Activated T-cell treated with anti-CD3 and anti-CD28 coated beads, Interleukin-2, amount 50 U/mL, for 72 hours (primary cell): ENCODE measurements around the gene TRANK1. TPM values are rescaled to one million over a fixed set of nuclear protein-coding genes. Genes with fewer than 3 reads are reported as not detected.
A peak's percentile ranks its signal among the peaks of the same experiment; 100 is the strongest.
"Not testable (repeated sequence)": the region's sequence is repeated elsewhere in the genome, so short reads cannot be mapped to it uniquely, and the experiment has no call there.

Experiments
- ATAC-seq, 2 donors: fragments of 150-1000 bp; cut with Tn5 transposase; replicated peaks in 1 of 2; 2 replicates each; pipeline ENCODE4 v1.10.0; 2021; ENCODE audit warnings: moderate library complexity in 2 of 2, mild to moderate bottlenecking in 1 of 2
- DNase-seq, 2 donors: peaks; one replicate each; pipeline ENCODE4 v3.0.0; 2021 to 2022; ENCODE audit warnings: mixed read lengths in 1 of 2
- H3K27ac Mint-ChIP-seq: one replicate; pipeline ENCODE4 v1.8.0; 2022; ENCODE audit warnings: mild to moderate bottlenecking, moderate library complexity, mixed read lengths
- H3K27me3 Mint-ChIP-seq: one replicate; pipeline ENCODE4 v1.8.0; 2022; ENCODE audit warnings: low read depth, mixed read lengths
- H3K36me3 Mint-ChIP-seq, 2 donors: one replicate each; pipeline ENCODE4 v1.8.0; 2022; ENCODE audit warnings: mixed read lengths in 2 of 2, mild to moderate bottlenecking in 1 of 2; ENCODE audit not compliant: insufficient read depth in 2 of 2
- H3K4me1 Mint-ChIP-seq: one replicate; pipeline ENCODE4 v1.8.0; 2022; ENCODE audit warnings: low read depth, mixed read lengths
- H3K4me3 Mint-ChIP-seq, 2 donors: one replicate each; pipeline ENCODE4 v1.8.0; 2022; ENCODE audit warnings: mild to moderate bottlenecking in 2 of 2, mixed read lengths in 2 of 2, moderate library complexity in 2 of 2
- H3K9me3 Mint-ChIP-seq, 2 donors: one replicate each; pipeline ENCODE4 v1.8.0; 2022; ENCODE audit warnings: mixed read lengths in 2 of 2
- total RNA-seq, 2 donors: library from RNA; stranded (reverse); gene quantifications; one replicate each; pipeline ENCODE4 v1.2.3, GENCODE V29; 2022

The TRANK1 gene
- total RNA-seq, 2 donors from 2014 or later: 19.1 to 25.8 TPM

- not testable (repeated sequence) for DNase-seq, H3K27ac Mint-ChIP-seq, H3K27me3 Mint-ChIP-seq, H3K9me3 Mint-ChIP-seq, H3K36me3 Mint-ChIP-seq, H3K4me3 Mint-ChIP-seq, ATAC-seq
- H3K4me1 Mint-ChIP-seq: peaks cover 36% of the 10 kb centered on the region
These were observed 53.8 kb downstream of the TRANK1 start for GRCh38 chr3:36891097-36891496.

DNA sequence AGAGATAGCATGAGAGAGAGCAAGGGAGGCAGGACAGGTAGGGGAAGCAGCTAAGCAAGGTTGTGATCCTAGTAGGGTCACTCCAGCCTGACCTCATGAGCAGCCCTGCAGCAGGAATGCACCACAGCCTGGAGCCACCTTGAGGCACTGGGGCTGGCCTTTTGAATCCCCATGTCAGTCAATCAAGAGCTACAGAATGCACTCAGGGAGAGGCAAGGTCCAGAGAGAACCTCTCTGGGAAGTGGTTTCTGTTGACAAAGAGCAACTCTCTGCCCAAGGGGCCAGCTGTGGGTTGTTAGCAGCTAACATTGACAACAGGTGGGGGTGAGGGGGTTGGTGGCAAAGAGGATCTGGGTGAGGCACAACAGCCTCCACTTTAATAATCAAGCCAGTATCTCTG, 54.6 kb downstream of the TRANK1 start:
- peaks cover 29% of the 10 kb centered on the region for H3K4me1 Mint-ChIP-seq
- H3K4me3 Mint-ChIP-seq: no peak overlapping the region
- peaks cover 2 to 3% of the 10 kb centered on the region in 2 donors for H3K36me3 Mint-ChIP-seq
- ATAC-seq: no peak
- no peak overlapping the region for H3K27ac Mint-ChIP-seq
- no peak for DNase-seq
- no peaks in the 10 kb centered on the region for H3K9me3 Mint-ChIP-seq
- H3K27me3 Mint-ChIP-seq: no peaks in the 10 kb centered on the region

DNA sequence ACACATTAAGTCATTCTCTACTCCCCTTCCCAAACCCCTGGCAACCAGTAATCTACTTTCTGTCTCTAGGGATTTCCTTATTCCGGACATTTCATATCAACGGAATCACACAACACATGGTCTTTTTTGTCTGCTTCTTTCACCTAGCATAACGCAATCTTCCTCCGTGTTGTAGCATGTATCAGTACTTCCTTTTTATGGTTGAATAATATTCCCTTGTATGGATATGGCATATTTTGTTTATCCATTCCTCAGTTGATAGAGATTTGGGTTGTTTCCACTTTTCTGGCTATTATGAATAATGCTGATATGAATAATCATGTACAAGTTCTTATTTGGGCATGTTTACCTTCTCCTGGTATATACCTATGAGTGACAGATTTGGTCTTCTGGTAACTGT, 63.1 kb downstream of the TRANK1 start:
- H3K9me3 Mint-ChIP-seq: no peaks in the 10 kb centered on the region
- H3K27me3 Mint-ChIP-seq: no peaks in the 10 kb centered on the region
- peaks cover 15% of the 10 kb centered on the region for H3K4me1 Mint-ChIP-seq
- H3K4me3 Mint-ChIP-seq: no peak overlapping the region
- ATAC-seq: no peak
- H3K27ac Mint-ChIP-seq: no peak overlapping the region
- DNase-seq: no peak
- H3K36me3 Mint-ChIP-seq: no peaks in the 10 kb centered on the region

GRCh38 chr3:36879842-36880241, 65.0 kb downstream of the TRANK1 start:
- H3K4me3 Mint-ChIP-seq: not testable (repeated sequence)

DNA sequence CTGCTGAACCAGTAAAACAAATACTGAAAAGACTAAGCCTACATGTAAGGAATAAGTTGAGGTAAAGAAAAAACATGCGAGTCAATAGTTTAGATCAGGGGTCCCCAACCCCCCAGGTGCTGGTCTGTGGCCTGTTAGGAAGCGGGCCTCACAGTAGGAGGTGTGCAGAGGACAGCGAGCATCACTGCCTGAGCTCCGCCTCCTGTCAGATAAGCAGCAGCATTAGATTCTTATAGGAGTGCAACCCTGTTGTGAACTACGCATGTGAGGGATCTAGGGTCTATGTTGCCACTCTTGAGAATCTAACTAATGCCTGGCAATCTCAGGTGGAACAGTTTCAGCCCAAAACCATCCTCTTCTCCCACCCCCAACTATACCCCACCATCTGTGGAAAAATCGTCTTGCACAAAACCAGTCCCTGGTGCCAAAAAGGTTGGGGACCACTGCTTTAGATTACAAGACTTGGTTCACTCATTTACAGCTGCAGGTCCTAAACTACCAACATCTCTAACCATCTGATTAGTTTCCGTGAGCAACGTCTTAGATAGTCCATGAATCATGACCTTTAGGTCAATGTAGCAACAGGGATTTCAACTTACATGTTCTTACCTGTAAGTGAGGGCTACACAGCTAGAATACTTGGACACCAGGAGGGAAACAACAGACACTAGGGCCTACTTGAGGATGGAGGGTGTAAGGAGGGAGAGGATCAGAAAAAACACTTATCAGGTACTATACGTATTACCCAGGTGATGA, 66.7 kb downstream of the TRANK1 start:
- no peaks in the 10 kb centered on the region for H3K27me3 Mint-ChIP-seq
- H3K4me1 Mint-ChIP-seq: peaks cover 25% of the 10 kb centered on the region
- H3K9me3 Mint-ChIP-seq: no peaks in the 10 kb centered on the region
- H3K27ac Mint-ChIP-seq: no peak overlapping the region
- ATAC-seq: no peak
- no peak overlapping the region for H3K4me3 Mint-ChIP-seq
- no peak for DNase-seq
- no peaks in the 10 kb centered on the region for H3K36me3 Mint-ChIP-seq

More at GRCh38 chr3:36879842-36880241, 65.0 kb downstream of the TRANK1 start:
- not testable (repeated sequence) for DNase-seq, H3K36me3 Mint-ChIP-seq, H3K27me3 Mint-ChIP-seq, ATAC-seq, H3K9me3 Mint-ChIP-seq, H3K27ac Mint-ChIP-seq
- H3K4me1 Mint-ChIP-seq: peaks cover 25% of the 10 kb centered on the region

- Mint-ChIP-seq H3K27me3 (no peaks in the 10 kb centered on the region), H3K27ac (peak overlapping the region; percentile 55), H3K36me3 (no peaks in the 10 kb centered on the region), H3K4me3 (peak overlapping the region; percentile 31 to 76), H3K4me1 (peaks cover 25% of the 10 kb centered on the region), H3K9me3 (no peaks in the 10 kb centered on the region)
- ATAC-seq (peak; percentile 83 to 88), DNase-seq (peak; percentile 20 to 22)
These were observed 68.5 kb downstream of the TRANK1 start for GRCh38 chr3:36876181-36876936.

- DNase-seq (no peak), ATAC-seq (no peak)
- no peak overlapping the region for H3K4me3 Mint-ChIP-seq
- H3K36me3 Mint-ChIP-seq: no peaks in the 10 kb centered on the region
- no peaks in the 10 kb centered on the region for H3K27me3 Mint-ChIP-seq
- no peaks in the 10 kb centered on the region for H3K9me3 Mint-ChIP-seq
- H3K27ac Mint-ChIP-seq: no peak overlapping the region
- H3K4me1 Mint-ChIP-seq: peaks cover 23% of the 10 kb centered on the region
These were observed 69.5 kb downstream of the TRANK1 start for GRCh38 chr3:36875397-36875796.

- DNase-seq (no peak), ATAC-seq (no peak)
- H3K27ac Mint-ChIP-seq: no peak overlapping the region
- H3K4me1 Mint-ChIP-seq: peaks cover 20% of the 10 kb centered on the region
- no peaks in the 10 kb centered on the region for H3K36me3 Mint-ChIP-seq
- no peak overlapping the region for H3K4me3 Mint-ChIP-seq
- H3K27me3 Mint-ChIP-seq: no peaks in the 10 kb centered on the region
- no peaks in the 10 kb centered on the region for H3K9me3 Mint-ChIP-seq
These were observed 70.4 kb downstream of the TRANK1 start for GRCh38 chr3:36874424-36874823.

GRCh38 chr3:36871379-36872126, 73.3 kb downstream of the TRANK1 start:
- ATAC-seq (no peak), DNase-seq (no peak)
- peaks cover 20% of the 10 kb centered on the region for H3K4me1 Mint-ChIP-seq
- no peak overlapping the region for H3K27ac Mint-ChIP-seq
- no peaks in the 10 kb centered on the region for H3K27me3 Mint-ChIP-seq
- no peak overlapping the region for H3K4me3 Mint-ChIP-seq
- no peaks in the 10 kb centered on the region for H3K9me3 Mint-ChIP-seq
- H3K36me3 Mint-ChIP-seq: no peaks in the 10 kb centered on the region

DNA sequence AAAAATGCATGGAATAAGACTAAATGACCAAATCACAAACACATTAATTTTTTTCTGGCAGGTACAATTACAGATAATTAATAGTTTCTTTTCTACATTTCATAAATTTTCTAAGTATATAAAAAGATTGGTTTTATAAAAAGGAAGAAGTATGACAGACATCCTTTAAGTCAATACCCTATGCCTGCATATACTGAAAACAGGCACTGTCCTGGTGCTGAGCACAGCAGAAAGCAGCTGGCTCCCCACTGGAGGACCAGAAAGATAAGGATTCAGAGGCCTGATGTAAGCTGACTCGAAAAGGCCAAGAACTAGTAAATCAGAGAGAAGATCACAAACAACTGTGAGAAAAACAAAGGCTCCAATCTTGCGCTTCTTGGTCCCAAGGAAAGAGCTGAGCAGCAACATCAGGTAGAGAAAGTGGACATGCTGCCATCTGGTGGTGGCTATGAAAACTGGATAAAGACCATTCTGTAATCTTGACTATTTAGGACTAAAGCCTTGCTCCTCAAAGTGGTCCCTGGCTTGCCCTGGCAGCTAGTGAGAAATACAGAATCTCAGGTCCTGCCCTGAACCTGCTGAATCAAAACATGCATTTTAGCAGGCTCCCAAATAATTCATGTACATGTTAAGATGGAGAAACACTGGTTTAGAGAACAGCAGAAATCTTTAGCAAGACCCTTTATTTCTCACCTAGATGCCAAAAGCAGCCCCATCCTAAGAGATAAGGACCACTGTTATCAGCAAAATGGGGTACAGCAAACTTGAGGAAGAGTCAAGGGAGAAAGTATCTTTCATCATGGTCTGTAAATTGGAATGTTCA, 76.0 kb downstream of the TRANK1 start:
- Mint-ChIP-seq H3K27ac (no peak overlapping the region), H3K9me3 (no peaks in the 10 kb centered on the region), H3K27me3 (no peaks in the 10 kb centered on the region), H3K4me3 (no peak overlapping the region), H3K36me3 (peaks cover 0 to 2% of the 10 kb centered on the region in 2 donors), H3K4me1 (peaks cover 25% of the 10 kb centered on the region)
- DNase-seq: peak; percentile 52 to 58
- peak; percentile 79 to 82 for ATAC-seq

DNA sequence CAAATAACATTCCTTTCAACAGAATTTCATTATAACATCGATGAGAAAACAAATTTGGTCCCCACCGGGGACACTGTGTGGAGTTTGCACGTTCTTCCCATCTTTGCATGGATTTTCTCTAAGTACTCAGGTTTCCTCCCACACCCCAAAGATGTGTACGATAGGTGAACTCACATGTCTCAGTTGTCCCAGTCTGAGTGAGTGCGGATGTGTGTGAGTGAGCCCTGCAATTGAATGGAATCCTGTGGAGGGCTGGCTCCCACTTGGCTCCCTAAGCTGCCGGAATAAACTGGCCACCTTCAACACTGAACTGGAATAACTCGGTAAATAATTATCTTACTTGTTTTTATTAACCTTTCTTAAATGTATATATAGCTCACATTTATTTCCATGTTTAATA, 77.0 kb downstream of the TRANK1 start:
- peaks cover 2 to 3% of the 10 kb centered on the region in 2 donors for H3K36me3 Mint-ChIP-seq
- ATAC-seq (no peak), DNase-seq (no peak)
- H3K4me1 Mint-ChIP-seq: peaks cover 25% of the 10 kb centered on the region
- H3K27ac Mint-ChIP-seq: no peak overlapping the region
- H3K27me3 Mint-ChIP-seq: no peaks in the 10 kb centered on the region
- peaks cover 0 to 2% of the 10 kb centered on the region in 2 donors for H3K9me3 Mint-ChIP-seq
- H3K4me3 Mint-ChIP-seq: no peak overlapping the region

DNA sequence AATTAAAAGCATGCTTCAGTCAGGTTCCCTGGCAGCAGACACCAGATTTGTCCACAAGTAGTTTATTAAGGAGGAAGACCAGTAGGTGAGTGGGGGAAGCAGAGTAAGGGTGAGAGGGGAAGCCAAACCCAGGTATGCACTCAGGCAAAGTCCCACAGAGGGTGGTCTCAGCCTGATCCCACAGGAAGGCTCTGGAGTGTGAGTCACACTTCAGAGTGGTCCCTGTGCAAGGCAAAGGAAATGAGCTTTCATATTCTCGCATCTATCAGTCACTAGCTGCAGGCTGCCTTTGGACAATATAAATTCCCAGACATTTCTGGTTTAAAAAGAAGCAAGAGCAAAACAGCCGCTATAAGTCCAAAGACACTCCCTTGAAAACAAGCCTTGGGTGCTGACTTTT, 78.5 kb downstream of the TRANK1 start:
- ATAC-seq (no peak), DNase-seq (no peak)
- H3K27me3 Mint-ChIP-seq: no peaks in the 10 kb centered on the region
- no peak overlapping the region for H3K27ac Mint-ChIP-seq
- peaks cover 0 to 2% of the 10 kb centered on the region in 2 donors for H3K9me3 Mint-ChIP-seq
- H3K36me3 Mint-ChIP-seq: peaks cover 4 to 7% of the 10 kb centered on the region in 2 donors
- H3K4me1 Mint-ChIP-seq: peaks cover 25% of the 10 kb centered on the region
- no peak overlapping the region for H3K4me3 Mint-ChIP-seq
